ENCODE measurements around the gene KNG1. TPM values are rescaled to one million over a fixed set of nuclear protein-coding genes. Genes with fewer than 3 reads are reported as not detected.
"Not testable (repeated sequence)": the region's sequence is repeated elsewhere in the genome, so short reads cannot be mapped to it uniquely, and the experiment has no call there.

Gene KNG1
- total RNA-seq, 4 donors from 2014 or later: not detected

DNA sequence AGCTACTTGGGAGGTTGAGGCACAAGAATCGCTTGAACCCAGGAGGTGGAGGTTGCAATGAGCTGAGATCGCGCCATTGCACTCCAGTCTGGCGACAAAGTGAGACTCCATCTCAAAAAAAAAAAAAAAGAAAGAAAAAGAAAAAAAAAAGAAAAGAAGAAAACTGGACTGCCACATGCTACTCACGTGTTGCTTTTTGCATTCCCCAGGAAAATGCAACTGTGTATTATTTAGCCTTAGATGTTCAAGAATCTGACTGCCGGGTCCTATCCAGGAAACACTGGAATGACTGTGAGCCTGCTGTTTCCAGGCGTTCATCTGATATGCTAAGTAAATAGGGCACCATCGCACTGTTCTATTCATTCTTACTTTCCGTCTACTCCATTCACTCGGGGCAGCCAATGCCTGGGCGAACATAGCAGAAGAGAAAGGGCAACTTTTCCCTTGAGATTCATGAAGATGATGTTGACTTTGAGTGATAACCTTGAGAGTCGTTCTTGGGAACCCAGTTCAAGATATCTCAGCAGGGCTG, 30.0 kb upstream of the KNG1 start:
- Histone ChIP-seq H3K27ac (no peak overlapping the region), H3K36me3 (no peaks in the 10 kb centered on the region), H3K4me3 (no peak overlapping the region), H3K9me3 (no peaks in the 10 kb centered on the region), H3K4me1 (no peaks in the 10 kb centered on the region), H3K27me3 (peaks cover 17% of the 10 kb centered on the region)
- WGBS, 2 donors (ENCODE audit: low coverage in 1 of 2): 81 to 89% methylated on average over 6 to 11 of the region's 12 CpGs
- TF ChIP-seq, protein P1, sequence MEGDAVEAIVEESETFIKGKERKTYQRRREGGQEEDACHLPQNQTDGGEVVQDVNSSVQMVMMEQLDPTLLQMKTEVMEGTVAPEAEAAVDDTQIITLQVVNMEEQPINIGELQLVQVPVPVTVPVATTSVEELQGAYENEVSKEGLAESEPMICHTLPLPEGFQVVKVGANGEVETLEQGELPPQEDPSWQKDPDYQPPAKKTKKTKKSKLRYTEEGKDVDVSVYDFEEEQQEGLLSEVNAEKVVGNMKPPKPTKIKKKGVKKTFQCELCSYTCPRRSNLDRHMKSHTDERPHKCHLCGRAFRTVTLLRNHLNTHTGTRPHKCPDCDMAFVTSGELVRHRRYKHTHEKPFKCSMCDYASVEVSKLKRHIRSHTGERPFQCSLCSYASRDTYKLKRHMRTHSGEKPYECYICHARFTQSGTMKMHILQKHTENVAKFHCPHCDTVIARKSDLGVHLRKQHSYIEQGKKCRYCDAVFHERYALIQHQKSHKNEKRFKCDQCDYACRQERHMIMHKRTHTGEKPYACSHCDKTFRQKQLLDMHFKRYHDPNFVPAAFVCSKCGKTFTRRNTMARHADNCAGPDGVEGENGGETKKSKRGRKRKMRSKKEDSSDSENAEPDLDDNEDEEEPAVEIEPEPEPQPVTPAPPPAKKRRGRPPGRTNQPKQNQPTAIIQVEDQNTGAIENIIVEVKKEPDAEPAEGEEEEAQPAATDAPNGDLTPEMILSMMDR (IDR thresholded peaks at IDR 0.05): no peak
- TF ChIP-seq POLR2A (IDR thresholded peaks at IDR 0.05) (no peak), EP300 (IDR thresholded peaks at IDR 0.05) (no peak), POLR2AphosphoS5 (IDR thresholded peaks at IDR 0.05) (no peak)
- no peak for ATAC-seq

DNA sequence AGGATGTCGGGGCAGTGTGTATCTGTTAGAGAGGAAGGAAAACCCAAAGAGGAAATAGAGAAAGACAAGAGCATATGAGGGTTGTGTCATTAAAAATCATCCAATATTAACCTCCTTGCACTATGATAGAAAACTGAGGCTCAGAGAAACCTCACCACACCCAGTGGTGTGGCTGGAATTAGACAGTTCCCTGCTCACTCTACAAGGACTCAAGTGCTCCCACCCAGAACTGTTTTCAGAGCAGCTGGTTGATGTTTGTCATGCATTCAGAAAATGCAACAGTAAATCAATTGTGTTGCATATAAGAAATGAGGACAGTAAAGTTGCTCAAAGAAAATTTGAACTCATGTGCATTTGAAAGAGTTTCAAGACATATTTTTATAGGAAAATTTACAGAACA, 26.9 kb upstream of the KNG1 start:
- H3K4me3 ChIP-seq, ATAC-seq, H3K4me1 ChIP-seq, H3K27ac ChIP-seq, H3K36me3 ChIP-seq, H3K9me3 ChIP-seq, H3K27me3 ChIP-seq: not testable (repeated sequence)
- WGBS, 2 donors (ENCODE audit: low coverage in 1 of 2): 71% methylated on average over 1 of the region's 1 CpG; no CpG with 5 or more reads in 1 of the 2 donors

DNA sequence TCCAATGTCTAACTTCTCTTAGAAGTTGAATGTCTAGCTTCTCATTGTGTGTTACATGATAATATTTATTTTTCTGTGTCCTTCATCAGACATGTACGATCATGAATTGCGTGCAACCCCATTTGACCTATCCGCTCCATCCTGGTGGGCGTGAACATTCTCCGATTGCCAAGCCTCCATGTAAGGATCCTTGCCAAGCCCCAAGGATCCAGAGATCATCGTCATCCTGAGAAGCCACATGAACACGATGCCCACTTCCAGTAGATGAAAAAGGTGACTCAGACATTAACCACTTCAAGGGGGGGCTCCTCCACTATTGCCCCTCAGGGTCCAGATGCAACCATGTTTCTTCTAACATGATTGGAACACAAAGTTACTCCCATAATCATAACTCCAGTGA, 25.5 kb upstream of the KNG1 start:
- H3K9me3 ChIP-seq: no peaks in the 10 kb centered on the region

DNA sequence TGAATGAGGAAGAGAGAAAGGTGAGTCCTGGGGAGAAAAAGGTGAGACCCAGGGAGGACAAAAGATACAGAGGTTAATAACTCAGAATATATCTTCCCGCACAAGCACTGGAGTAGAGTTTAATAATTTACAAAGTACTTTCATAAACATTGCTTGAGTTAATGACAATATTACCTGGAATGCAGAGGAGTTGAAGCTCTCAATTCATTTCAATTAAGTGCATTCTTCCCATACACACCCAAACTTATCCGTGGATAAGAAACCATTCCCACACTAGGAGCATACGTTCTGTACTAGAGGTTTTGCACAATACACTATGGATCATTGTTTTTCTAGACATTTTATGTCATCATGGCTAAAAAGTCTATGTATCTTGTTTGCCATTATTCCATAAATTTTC, 23.3 kb upstream of the KNG1 start:
- no peak overlapping the region for H3K4me3 ChIP-seq
- TF ChIP-seq POLR2A (IDR thresholded peaks at IDR 0.05) (no peak), POLR2AphosphoS5 (IDR thresholded peaks at IDR 0.05) (no peak), EP300 (IDR thresholded peaks at IDR 0.05) (no peak)
- TF ChIP-seq, protein P1 (IDR thresholded peaks at IDR 0.05): no peak
- H3K27ac ChIP-seq: no peak overlapping the region
- H3K4me1 ChIP-seq: no peaks in the 10 kb centered on the region
- no peak for ATAC-seq
- no peaks in the 10 kb centered on the region for H3K9me3 ChIP-seq
- 56 to 75% methylated on average over 3 of the region's 3 CpGs for WGBS, 2 donors (ENCODE audit: low coverage in 1 of 2)
- H3K27me3 ChIP-seq: no peaks in the 10 kb centered on the region
- no peaks in the 10 kb centered on the region for H3K36me3 ChIP-seq

More for the DNA sequence above, 25.5 kb upstream of the KNG1 start:
- 94 to 95% methylated on average over 6 of the region's 7 CpGs for WGBS, 2 donors (ENCODE audit: low coverage in 1 of 2)
- TF ChIP-seq POLR2A (IDR thresholded peaks at IDR 0.05) (no peak), EP300 (IDR thresholded peaks at IDR 0.05) (no peak), POLR2AphosphoS5 (IDR thresholded peaks at IDR 0.05) (no peak)
- TF ChIP-seq, protein P1 (IDR thresholded peaks at IDR 0.05): no peak
- no peaks in the 10 kb centered on the region for H3K36me3 ChIP-seq
- H3K4me3 ChIP-seq: no peak overlapping the region
- no peaks in the 10 kb centered on the region for H3K27me3 ChIP-seq
- no peak overlapping the region for H3K27ac ChIP-seq
- no peaks in the 10 kb centered on the region for H3K4me1 ChIP-seq
- ATAC-seq: no peak

DNA sequence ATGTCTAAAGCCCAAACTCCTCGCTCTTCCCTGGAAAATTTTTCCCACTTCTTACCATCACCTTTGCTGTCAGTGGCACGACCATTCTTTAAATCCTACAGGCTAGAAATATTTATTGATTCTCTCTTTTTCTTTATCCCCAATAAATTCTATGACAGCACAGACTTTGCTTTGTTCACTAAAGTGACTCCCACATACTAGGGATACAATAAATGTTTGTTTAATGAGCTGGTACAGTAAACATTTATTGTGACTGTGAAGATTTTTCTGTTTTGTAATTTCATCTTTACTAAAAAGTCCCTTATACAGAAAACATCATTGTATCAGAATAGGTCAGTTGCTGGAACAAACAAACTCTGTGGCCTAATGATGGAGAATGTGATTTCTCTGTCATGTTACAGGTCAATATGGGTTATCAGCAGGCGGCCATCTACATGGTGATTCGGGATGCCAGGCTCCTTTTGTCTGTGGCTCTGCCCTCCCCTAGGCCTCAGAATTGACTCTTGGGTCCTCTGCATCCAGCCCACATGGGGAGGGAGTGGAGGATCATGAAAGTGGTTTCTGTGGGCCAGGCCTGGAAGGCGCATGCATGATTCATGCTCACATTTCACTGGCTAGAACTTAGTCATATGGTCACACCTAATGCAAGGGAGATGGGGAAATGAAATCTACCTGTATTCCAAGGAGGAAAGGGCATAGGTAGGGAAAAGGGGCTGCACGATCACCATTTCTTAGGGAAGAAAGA, 22.7 kb upstream of the KNG1 start:
- H3K4me1 ChIP-seq: no peaks in the 10 kb centered on the region
- no peak for ATAC-seq
- no peaks in the 10 kb centered on the region for H3K36me3 ChIP-seq
- no peak overlapping the region for H3K4me3 ChIP-seq
- H3K9me3 ChIP-seq: no peaks in the 10 kb centered on the region
- no peaks in the 10 kb centered on the region for H3K27me3 ChIP-seq
- TF ChIP-seq POLR2AphosphoS5 (IDR thresholded peaks at IDR 0.05): no peak
- TF ChIP-seq POLR2A (IDR thresholded peaks at IDR 0.05): no peak
- TF ChIP-seq, protein P1 (IDR thresholded peaks at IDR 0.05): no peak
- TF ChIP-seq EP300 (IDR thresholded peaks at IDR 0.05): no peak
- H3K27ac ChIP-seq: no peak overlapping the region
- WGBS, 2 donors (ENCODE audit: low coverage in 1 of 2): 75 to 78% methylated on average over 4 to 6 of the region's 6 CpGs
